22Rv1 (cell line): ENCODE results near the gene ZBTB20.

Experiments used
- H3K27ac ChIP-seq: fragments of 450-650 bp; 2 replicates; pipeline ENCODE4 v1.5.1; 2017
- CTCF ChIP-seq: fragments of 450-650 bp; IDR thresholded peaks from 2 replicates; pipeline ENCODE4 v1.5.1; 2017; ENCODE audit warnings: mild to moderate bottlenecking
- ZFX ChIP-seq: fragments of 450-650 bp; IDR thresholded peaks from 2 replicates; pipeline ENCODE4 v1.6.1; 2017; ENCODE audit warnings: antibody characterized with exemption, borderline replicate concordance

Gene ZBTB20

GRCh38 chr3:114484919-114485318 lies 662.2 kb downstream of the ZBTB20 start:
- TF ChIP-seq ZFX, result no peak
- TF ChIP-seq CTCF, result no peak
- no peak overlapping the region for H3K27ac ChIP-seq

GRCh38 chr3:114481113-114481512 lies 666.0 kb downstream of the ZBTB20 start:
- no peak overlapping the region for H3K27ac ChIP-seq
- no peak for TF ChIP-seq ZFX
- TF ChIP-seq CTCF, result no peak

GRCh38 chr3:114480442-114480841 lies 666.6 kb downstream of the ZBTB20 start:
- TF ChIP-seq CTCF, result no peak
- no peak for TF ChIP-seq ZFX

GRCh38 chr3:114478801-114479200 lies 668.3 kb downstream of the ZBTB20 start:
- no peak overlapping the region for H3K27ac ChIP-seq
- TF ChIP-seq CTCF (no peak), ZFX (no peak)

More at GRCh38 chr3:114480442-114480841, 666.6 kb downstream of the ZBTB20 start:
- H3K27ac ChIP-seq, result no peak overlapping the region

GRCh38 chr3:114476511-114476910 lies 670.6 kb downstream of the ZBTB20 start:
- TF ChIP-seq ZFX (no peak), CTCF (no peak)
- H3K27ac ChIP-seq, result no peak overlapping the region

GRCh38 chr3:114471478-114471877 lies 675.6 kb downstream of the ZBTB20 start:
- TF ChIP-seq CTCF (no peak), ZFX (no peak)
- no peak overlapping the region for H3K27ac ChIP-seq

GRCh38 chr3:114469070-114469469 lies 678.0 kb downstream of the ZBTB20 start:
- TF ChIP-seq CTCF, result no peak
- TF ChIP-seq ZFX, result no peak
- H3K27ac ChIP-seq, result no peak overlapping the region
